HG02588 (cell line): ENCODE measurements around the gene STK11IP.

Experiments used
- ATAC-seq: cut with Tn5 transposase; IDR thresholded peaks from one replicate; pipeline ENCODE4 v1.9.1; 2021; ENCODE audit warnings: mild to moderate bottlenecking, moderate library complexity; ENCODE audit not compliant: unreplicated experiment

STK11IP gene

GRCh38 chr2:219613461-219614070, 15.9 kb downstream of the STK11IP start:
- ATAC-seq: no peak

GRCh38 chr2:219614076-219614860, 16.6 kb downstream of the STK11IP start:
- no peak for ATAC-seq

GRCh38 chr2:219615036-219615435, 17.4 kb downstream of the STK11IP start:
- ATAC-seq: no peak

- no peak for ATAC-seq
These were observed 18.2 kb downstream of the STK11IP start for GRCh38 chr2:219615894-219616293.

- no peak for ATAC-seq
These were observed 18.9 kb downstream of the STK11IP start for GRCh38 chr2:219616550-219616949.

DNA sequence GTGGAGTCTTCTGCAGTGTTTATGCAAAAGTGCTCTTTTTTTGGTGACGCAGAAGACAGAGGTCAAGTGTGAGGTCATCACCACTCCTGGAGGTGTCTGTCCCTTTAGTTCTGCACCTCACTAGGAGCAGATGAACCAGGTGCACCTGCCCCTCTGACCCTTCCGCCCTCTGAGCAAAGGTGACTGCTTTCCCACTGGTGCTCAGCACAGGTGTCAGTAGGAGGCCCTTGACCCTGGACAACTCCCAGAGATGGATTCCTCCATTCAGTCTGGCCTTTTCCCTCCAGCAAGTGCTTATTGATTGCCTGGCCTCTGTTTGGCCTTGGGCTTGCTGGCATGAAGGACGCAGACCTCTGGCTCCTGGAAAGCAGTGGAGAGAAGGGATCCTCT, 21.1 kb downstream of the STK11IP start:
- ATAC-seq: no peak

- no peak for ATAC-seq
These were observed 21.6 kb downstream of the STK11IP start for GRCh38 chr2:219619235-219619634.

DNA sequence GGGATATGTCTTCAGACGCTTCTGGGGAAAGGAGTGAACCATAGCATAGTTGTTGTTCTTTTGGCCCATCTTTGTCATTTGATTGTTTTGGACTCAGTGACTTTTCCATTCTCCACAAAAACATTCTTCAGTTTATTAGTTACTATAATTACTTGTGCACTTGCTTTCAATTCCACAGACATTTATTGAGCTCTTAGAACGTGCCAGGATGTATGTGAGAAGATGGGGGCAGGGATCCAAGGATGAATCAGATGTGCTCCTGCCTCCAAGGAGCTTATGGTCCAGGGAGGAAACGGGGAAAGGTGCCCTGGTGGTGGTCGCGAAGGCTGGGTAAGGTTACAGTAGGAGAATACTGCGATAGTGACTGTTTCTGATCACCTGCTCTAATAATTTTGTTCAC, 22.9 kb downstream of the STK11IP start:
- no peak for ATAC-seq

- ATAC-seq: no peak
These were observed 24.3 kb downstream of the STK11IP start for GRCh38 chr2:219621935-219622334.

DNA sequence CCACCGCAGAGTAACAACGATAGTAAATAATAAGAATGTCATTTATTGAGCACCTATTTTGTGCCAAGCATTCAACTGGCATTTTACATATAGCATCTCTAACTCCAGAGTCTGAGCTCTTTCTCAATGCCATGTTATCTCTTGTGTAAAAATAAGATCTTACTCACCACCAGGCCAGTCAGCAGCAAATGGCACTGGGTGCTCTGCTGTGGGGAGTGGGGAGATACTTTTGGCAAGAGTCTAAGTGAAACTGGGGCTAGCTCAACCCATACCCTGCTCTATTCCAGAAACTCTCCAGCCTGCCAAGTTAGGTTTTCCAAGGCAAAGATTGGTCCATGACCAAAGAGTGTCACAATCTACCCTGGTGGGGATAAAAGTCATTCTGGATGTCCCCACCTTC, 24.8 kb downstream of the STK11IP start:
- no peak for ATAC-seq

DNA sequence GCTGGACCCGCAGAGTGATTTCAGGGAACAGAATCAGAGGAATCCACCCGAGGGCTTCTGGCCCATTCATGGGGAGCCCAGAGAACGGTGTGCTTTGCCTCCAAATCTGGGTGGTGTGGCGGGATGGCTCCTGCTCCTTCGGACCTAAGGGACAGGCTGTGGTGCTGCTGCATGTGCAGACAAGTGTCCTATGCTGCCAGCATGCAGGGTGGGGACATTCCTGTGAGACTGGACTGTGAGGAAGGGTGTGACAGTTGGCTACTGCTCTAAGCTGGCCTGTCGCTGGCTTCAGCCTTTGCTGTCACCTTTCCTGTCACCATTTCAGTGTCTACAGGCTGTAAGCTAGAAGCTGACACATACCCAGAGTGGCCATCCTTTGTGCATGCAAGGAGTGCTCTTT, 26.9 kb downstream of the STK11IP start:
- no peak for ATAC-seq

- ATAC-seq: no peak
These were observed 27.5 kb downstream of the STK11IP start for GRCh38 chr2:219625179-219625578.

GRCh38 chr2:219626540-219626939, 28.9 kb downstream of the STK11IP start:
- ATAC-seq: no peak

DNA sequence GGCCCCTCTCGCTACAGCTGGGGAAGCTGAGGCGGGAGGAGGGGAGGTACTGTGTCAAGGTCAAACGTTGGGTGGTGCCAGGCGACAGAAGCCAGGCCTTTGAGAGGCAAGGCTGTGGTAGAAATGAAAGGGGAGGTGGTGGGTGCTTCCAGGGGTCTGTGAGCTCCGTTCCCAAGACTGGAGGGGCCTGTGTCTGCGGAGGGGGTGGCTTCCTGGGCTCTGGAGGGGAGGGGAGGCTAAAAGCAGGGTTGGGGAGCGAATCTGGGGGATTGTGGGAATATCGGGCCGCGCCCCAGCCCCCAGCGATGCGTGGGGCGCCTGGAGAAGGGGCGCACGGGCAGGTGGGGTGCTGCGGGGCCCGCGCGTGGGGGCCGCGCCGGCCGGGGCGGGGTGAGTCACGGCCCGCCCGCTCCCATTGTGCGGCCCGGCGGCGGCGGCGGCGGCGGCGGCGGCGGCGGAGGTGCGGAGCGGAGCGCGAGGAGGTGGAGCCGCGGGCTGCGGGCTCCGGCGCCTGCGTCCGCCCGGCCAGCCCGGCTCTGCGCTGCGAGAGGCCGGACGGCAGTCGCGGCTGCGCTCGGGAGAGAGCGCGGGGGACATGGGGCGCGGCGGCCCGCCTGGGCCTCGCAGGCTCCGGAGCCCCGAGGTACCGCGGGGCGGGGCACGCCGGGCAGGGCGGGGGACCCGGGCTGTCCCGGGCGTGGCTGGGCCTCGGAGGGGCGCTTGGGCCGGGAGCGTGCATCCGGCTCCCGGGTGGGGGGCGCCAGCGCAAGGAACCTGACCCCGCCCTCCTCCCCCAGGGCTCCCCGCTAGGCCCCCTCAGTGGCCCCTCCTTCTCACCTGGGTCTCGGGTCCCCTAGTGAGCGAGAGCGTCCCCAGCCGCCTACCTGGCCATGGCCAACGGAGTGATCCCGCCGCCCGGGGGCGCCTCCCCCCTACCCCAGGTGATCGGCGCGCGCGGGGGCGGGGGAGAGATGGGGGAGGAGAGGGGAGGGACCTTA, 29.7 kb downstream of the STK11IP start, which contains the start of gene SLC4A3:
TSS of gene SLC4A3 (plus strand) at position 528 of the 998 bp plus-strand sequence. CDS start at position 891, 363 bp downstream.
- no peak for ATAC-seq

GRCh38 chr2:219628235-219628985, 30.8 kb downstream of the STK11IP start:
- ATAC-seq: no peak

- ATAC-seq: no peak
These were observed 31.6 kb downstream of the STK11IP start for GRCh38 chr2:219628986-219629901.

DNA sequence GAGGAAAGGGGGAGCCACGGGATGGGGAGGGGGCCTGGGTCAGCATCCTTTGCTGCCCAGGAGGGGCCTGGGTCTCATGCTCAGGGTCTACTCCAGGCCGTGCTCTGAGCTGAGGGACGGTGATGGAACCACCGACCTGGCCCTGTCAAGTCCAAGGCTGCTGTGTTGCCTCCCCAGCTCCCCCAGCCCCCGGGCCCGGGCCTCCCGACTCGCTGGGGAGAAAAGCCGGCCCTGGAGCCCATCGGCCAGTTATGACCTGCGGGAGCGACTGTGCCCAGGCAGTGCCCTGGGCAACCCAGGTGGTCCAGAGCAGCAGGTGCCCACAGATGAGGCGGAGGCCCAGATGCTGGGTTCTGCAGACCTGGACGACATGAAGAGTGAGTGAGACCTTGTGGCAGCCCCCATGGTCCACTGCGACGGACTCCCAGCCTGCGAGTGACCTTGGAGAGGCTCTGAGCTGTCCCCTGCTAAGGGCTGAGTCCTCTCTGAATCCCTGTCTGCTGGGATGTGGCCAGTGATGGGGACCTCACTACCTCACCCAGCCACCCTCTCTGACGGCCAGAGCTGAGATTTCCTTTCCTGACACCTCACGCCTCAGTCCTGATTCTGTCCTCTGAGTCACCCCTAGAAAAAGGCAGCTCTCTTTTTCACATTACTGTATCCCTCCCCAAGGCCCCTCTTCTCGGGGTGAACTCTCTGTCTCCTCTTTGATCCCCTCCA, 32.5 kb downstream of the STK11IP start:
- ATAC-seq: no peak

GRCh38 chr2:219630770-219631405, 33.2 kb downstream of the STK11IP start:
- no peak for ATAC-seq
